Neural cell (in vitro differentiated cells): ENCODE data around the gene AIP.

ENCODE experiments used
- EP300 ChIP-seq: fragments of 450-650 bp; conservative IDR thresholded peaks from 2 replicates; pipeline ENCODE4 v1.6.1; 2014; ENCODE audit warnings: antibody characterized with exemption, mild to moderate bottlenecking, moderate library complexity; ENCODE audit not compliant: poor library complexity, severe bottlenecking
- TF ChIP-seq, protein P1 (sequence below): fragments of 450-650 bp; IDR thresholded peaks from 2 replicates; pipeline ENCODE4 v1.5.1; 2014; ENCODE audit warnings: antibody characterized with exemption, mild to moderate bottlenecking, moderate library complexity; ENCODE audit not compliant: poor library complexity, severe bottlenecking

DNA sequence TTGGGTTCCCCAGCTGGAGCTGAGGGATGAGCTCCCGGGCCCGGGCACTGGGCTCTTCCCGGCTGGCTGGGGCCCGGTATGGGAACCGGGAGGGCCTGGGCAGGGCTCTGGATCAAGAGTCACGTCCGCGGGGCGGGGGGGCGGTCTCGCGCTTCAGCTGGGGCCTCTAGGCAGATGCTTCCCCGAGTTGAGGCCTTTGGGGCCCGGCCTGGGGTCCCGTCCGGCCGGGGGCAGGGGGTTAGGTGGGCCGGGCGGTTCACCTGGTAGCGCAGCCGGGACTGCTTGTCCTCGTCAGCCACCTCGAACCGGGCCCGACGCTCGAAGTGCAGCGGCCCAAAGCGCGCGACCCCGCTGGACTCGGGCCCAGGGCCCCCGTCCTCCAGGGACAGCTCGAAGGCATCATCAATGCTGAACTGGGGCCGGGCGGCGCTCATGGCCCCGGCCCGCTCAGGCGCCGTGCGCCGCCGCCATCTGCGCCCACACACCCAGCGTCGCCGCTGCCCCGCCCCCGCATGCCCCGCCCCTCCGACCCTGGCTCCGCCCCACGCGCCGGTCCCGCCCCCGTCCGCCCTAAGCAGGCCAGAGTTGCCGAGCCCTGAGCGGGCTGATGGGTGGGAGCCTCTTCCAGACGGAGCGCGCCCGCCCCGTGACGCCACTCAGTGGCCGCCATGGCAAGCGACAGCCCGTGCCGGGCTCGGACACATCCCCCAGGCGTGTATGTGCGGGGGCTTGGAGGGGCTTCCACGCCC, 13.9 kb upstream of the AIP start, which contains the start of gene TMEM134:
- TF ChIP-seq, protein P1, sequence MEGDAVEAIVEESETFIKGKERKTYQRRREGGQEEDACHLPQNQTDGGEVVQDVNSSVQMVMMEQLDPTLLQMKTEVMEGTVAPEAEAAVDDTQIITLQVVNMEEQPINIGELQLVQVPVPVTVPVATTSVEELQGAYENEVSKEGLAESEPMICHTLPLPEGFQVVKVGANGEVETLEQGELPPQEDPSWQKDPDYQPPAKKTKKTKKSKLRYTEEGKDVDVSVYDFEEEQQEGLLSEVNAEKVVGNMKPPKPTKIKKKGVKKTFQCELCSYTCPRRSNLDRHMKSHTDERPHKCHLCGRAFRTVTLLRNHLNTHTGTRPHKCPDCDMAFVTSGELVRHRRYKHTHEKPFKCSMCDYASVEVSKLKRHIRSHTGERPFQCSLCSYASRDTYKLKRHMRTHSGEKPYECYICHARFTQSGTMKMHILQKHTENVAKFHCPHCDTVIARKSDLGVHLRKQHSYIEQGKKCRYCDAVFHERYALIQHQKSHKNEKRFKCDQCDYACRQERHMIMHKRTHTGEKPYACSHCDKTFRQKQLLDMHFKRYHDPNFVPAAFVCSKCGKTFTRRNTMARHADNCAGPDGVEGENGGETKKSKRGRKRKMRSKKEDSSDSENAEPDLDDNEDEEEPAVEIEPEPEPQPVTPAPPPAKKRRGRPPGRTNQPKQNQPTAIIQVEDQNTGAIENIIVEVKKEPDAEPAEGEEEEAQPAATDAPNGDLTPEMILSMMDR: peak; percentile 72
- peak; percentile 25 for TF ChIP-seq EP300
